KMS-11 (cell line): ENCODE measurements around the gene POU2F1.

ENCODE experiments used
- H2AFZ ChIP-seq: fragments of 200-600 bp; sonication (generic); 2 replicates; pipeline ENCODE4 v1.6.1; 2016; ENCODE audit warnings: antibody characterized with exemption, mixed run types, low read depth
- H3K27ac ChIP-seq: fragments of 200-600 bp; sonication (generic); 2 replicates; pipeline ENCODE4 v1.6.1; 2016; ENCODE audit warnings: mild to moderate bottlenecking, mixed run types
- H3K27me3 ChIP-seq: fragments of 200-600 bp; sonication (generic); 2 replicates; pipeline ENCODE4 v1.6.1; 2017; ENCODE audit warnings: mild to moderate bottlenecking, low read depth, mixed run types, moderate library complexity; ENCODE audit not compliant: insufficient read depth
- H3K36me3 ChIP-seq: fragments of 200-600 bp; sonication (generic); 2 replicates; pipeline ENCODE4 v1.6.1; 2017; ENCODE audit warnings: mild to moderate bottlenecking, mixed run types; ENCODE audit not compliant: insufficient read depth
- H3K4me1 ChIP-seq: fragments of 200-600 bp; sonication (generic); 2 replicates; pipeline ENCODE4 v1.6.1; 2016; ENCODE audit warnings: mild to moderate bottlenecking, low read depth, mixed run types; ENCODE audit not compliant: poor library complexity, severe bottlenecking
- H3K4me2 ChIP-seq: fragments of 200-600 bp; sonication (generic); 2 replicates; pipeline ENCODE4 v1.7.0; 2016; ENCODE audit warnings: mild to moderate bottlenecking, mixed run types
- H3K4me3 ChIP-seq: fragments of 200-600 bp; sonication (generic); IDR thresholded peaks from 2 replicates; pipeline ENCODE4 v1.6.1; 2017; ENCODE audit warnings: low read depth, low read length, mixed read lengths; ENCODE audit not compliant: insufficient read depth
- H3K79me2 ChIP-seq: fragments of 200-600 bp; sonication (generic); 2 replicates; pipeline ENCODE4 v1.6.1; 2016; ENCODE audit warnings: low read depth, mixed run types; ENCODE audit not compliant: insufficient read depth
- H3K9ac ChIP-seq: fragments of 200-600 bp; sonication (generic); 2 replicates; pipeline ENCODE4 v1.6.1; 2016; ENCODE audit warnings: mild to moderate bottlenecking, mixed run types
- H4K20me1 ChIP-seq: fragments of 200-600 bp; sonication (generic); 2 replicates; pipeline ENCODE4 v1.6.1; 2016; ENCODE audit warnings: mild to moderate bottlenecking, mixed run types; ENCODE audit not compliant: insufficient read depth
- CTCF ChIP-seq: fragments of 200-600 bp; sonication (generic); conservative IDR thresholded peaks from 2 replicates; pipeline ENCODE4 v1.6.1; 2017; ENCODE audit warnings: low read depth, mild to moderate bottlenecking, antibody characterized with exemption, low read length, moderate library complexity, mixed read lengths

The POU2F1 gene

DNA sequence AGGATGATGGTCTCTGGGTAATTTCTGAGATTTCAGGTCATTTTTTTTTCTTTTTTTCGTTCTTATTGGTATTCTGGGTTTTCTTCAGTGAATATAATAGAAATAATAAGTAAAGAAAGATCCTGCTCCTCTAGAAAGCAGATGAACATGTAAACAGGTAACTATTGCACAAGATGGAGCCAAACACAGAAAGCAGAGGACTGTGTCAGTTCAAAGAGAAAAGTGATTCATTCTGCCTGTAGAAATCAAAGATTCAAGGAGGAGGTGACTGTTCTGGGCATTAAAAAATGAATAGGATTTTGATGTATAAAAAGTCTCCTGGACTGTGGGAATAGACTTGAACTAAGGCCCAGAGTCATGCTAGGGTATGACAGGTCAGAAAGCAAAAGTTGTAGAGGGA is 41.9 kb upstream of the POU2F1 start:
- TF ChIP-seq CTCF = no peak
- Histone ChIP-seq H3K27me3 (no peaks in the 10 kb centered on the region), H3K27ac (no peak overlapping the region), H3K79me2 (no peaks in the 10 kb centered on the region), H3K4me3 (no peak overlapping the region), H3K9ac (no peak overlapping the region), H3K36me3 (no peaks in the 10 kb centered on the region), H4K20me1 (no peaks in the 10 kb centered on the region), H2AFZ (no peak overlapping the region), H3K4me1 (no peaks in the 10 kb centered on the region), H3K4me2 (no peak overlapping the region)

- H3K79me2 ChIP-seq = no peaks in the 10 kb centered on the region
- no peak overlapping the region for H3K4me3 ChIP-seq
- H3K4me1 ChIP-seq = no peaks in the 10 kb centered on the region
- no peaks in the 10 kb centered on the region for H4K20me1 ChIP-seq
- no peak overlapping the region for H2AFZ ChIP-seq
- no peaks in the 10 kb centered on the region for H3K36me3 ChIP-seq
- H3K27me3 ChIP-seq = no peaks in the 10 kb centered on the region
- no peak overlapping the region for H3K4me2 ChIP-seq
- H3K9ac ChIP-seq = no peak overlapping the region
- H3K27ac ChIP-seq = no peak overlapping the region
- TF ChIP-seq CTCF = no peak
Observed at GRCh38 chr1:167182571-167183320, 37.9 kb upstream of the POU2F1 start.

DNA sequence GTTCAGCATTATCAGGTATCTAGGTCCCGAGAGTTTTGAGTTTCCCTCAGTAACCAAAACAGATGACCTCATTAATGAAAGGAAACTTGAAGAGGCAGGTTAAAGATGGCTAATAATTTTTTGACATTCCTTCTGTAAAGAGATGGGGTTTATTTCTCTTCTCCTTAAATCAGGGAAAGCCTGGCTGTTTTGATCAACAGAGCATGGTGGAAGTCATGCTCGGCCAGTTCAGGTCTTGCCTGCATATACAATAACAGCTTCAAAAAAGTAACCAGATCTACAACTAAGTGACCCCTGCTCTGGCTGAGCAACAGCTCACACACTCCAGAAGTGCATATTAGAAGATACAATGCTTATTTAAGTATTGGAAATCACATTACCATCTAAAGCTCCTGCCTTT is 36.6 kb upstream of the POU2F1 start:
- TF ChIP-seq CTCF = no peak
- no peak overlapping the region for H3K9ac ChIP-seq
- no peak overlapping the region for H2AFZ ChIP-seq
- H3K4me3 ChIP-seq = no peak overlapping the region
- H3K36me3 ChIP-seq = no peaks in the 10 kb centered on the region
- H3K27ac ChIP-seq = no peak overlapping the region
- no peaks in the 10 kb centered on the region for H4K20me1 ChIP-seq
- H3K4me1 ChIP-seq = no peaks in the 10 kb centered on the region
- H3K27me3 ChIP-seq = no peaks in the 10 kb centered on the region
- H3K4me2 ChIP-seq = no peak overlapping the region
- H3K79me2 ChIP-seq = no peaks in the 10 kb centered on the region

DNA sequence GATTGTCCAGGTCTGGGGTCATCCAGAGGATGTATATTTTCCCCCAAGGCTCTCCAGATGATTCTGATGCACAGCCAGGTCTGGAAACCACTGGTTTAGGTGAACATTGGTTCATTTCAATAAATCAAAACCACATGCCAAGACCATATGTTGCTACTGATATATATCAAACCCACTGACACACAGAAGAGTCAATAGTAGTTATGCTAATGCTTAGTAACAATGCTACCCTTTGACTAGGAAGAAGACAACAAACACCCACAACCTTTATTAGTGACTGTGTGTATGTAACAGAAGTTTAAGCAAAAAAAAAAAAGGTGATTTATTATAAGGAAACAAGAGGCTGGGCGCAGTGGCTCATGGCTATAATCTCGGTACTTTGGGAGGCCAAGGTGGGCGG is 35.6 kb upstream of the POU2F1 start:
- Histone ChIP-seq H3K27me3 (no peaks in the 10 kb centered on the region), H2AFZ (no peak overlapping the region), H3K4me1 (no peaks in the 10 kb centered on the region), H3K9ac (no peak overlapping the region), H3K4me2 (no peak overlapping the region), H3K27ac (no peak overlapping the region), H4K20me1 (no peaks in the 10 kb centered on the region), H3K36me3 (no peaks in the 10 kb centered on the region), H3K4me3 (no peak overlapping the region), H3K79me2 (no peaks in the 10 kb centered on the region)
- TF ChIP-seq CTCF = no peak
